ENCODE data around the gene SPTLC1. TPM values are rescaled to one million over a fixed set of nuclear protein-coding genes. Genes with fewer than 3 reads are reported as not detected.
"Not testable (repeated sequence)": the region's sequence is repeated elsewhere in the genome, so short reads cannot be mapped to it uniquely, and the experiment has no call there.

Gene SPTLC1
- total RNA-seq, 1 donor: 132 TPM

GRCh38 chr9:92147030-92147851 is 32.0 kb upstream of the SPTLC1 start:
- peak overlapping the region; percentile 9 for H3K4me3 ChIP-seq (ENCODE audit: low read depth, low read length)
- TF ChIP-seq, protein P1, sequence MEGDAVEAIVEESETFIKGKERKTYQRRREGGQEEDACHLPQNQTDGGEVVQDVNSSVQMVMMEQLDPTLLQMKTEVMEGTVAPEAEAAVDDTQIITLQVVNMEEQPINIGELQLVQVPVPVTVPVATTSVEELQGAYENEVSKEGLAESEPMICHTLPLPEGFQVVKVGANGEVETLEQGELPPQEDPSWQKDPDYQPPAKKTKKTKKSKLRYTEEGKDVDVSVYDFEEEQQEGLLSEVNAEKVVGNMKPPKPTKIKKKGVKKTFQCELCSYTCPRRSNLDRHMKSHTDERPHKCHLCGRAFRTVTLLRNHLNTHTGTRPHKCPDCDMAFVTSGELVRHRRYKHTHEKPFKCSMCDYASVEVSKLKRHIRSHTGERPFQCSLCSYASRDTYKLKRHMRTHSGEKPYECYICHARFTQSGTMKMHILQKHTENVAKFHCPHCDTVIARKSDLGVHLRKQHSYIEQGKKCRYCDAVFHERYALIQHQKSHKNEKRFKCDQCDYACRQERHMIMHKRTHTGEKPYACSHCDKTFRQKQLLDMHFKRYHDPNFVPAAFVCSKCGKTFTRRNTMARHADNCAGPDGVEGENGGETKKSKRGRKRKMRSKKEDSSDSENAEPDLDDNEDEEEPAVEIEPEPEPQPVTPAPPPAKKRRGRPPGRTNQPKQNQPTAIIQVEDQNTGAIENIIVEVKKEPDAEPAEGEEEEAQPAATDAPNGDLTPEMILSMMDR (IDR thresholded peaks at IDR 0.05; ENCODE audit: insufficient read depth, low read depth, low read length): peak; percentile 31
- peak; percentile 95 for DNase-seq (ENCODE audit: low read depth)

DNA sequence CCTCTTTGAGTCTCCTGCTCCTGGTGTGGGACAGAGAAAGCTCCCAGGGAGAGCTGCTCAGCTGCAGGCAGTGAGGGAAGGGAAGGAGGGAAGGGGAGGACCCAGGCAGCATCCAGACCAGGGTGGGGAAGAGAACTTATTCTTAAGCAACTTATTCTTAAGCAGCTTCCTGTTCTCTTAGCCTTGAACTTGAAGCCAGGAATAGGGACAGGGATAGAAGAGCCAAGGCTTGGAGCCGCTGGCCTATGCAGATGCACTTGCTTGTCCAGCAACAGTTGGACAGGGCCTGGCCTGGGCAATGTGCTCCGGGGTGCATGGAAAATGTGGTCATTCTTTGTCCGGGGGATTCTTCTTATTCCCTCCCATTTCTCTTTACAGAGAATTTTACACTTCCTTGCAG is 31.4 kb upstream of the SPTLC1 start:
- DNase-seq (ENCODE audit: low read depth): peak; percentile 47
- TF ChIP-seq, protein P1 (IDR thresholded peaks at IDR 0.05; ENCODE audit: insufficient read depth, low read depth, low read length): no peak
- no peak overlapping the region for H3K4me3 ChIP-seq (ENCODE audit: low read depth, low read length)

- H3K4me3 ChIP-seq (ENCODE audit: low read depth, low read length); DNase-seq (ENCODE audit: low read depth): not testable (repeated sequence)
These were observed 30.6 kb upstream of the SPTLC1 start for GRCh38 chr9:92145784-92146183.

GRCh38 chr9:92142329-92142728 is 27.1 kb upstream of the SPTLC1 start:
- H3K4me3 ChIP-seq (ENCODE audit: low read depth, low read length): no peak overlapping the region
- TF ChIP-seq, protein P1 (IDR thresholded peaks at IDR 0.05; ENCODE audit: insufficient read depth, low read depth, low read length): no peak
- DNase-seq (ENCODE audit: low read depth): no peak

- peak; percentile 23 for DNase-seq (ENCODE audit: low read depth)
- H3K4me3 ChIP-seq (ENCODE audit: low read depth, low read length): peak overlapping the region; percentile 57
- TF ChIP-seq, protein P1 (IDR thresholded peaks at IDR 0.05; ENCODE audit: insufficient read depth, low read depth, low read length): no peak
These were observed 26.2 kb upstream of the SPTLC1 start for GRCh38 chr9:92141144-92142129.

- TF ChIP-seq, protein P1 (IDR thresholded peaks at IDR 0.05; ENCODE audit: insufficient read depth, low read depth, low read length): no peak
- no peak for DNase-seq (ENCODE audit: low read depth)
- peak overlapping the region; percentile 57 for H3K4me3 ChIP-seq (ENCODE audit: low read depth, low read length)
These were observed 25.5 kb upstream of the SPTLC1 start for GRCh38 chr9:92140754-92141143.

Data from fibroblast of villous mesenchyme (primary cell).